H1 (cell line): ENCODE data around the gene FAM114A2. TPM values are rescaled to one million over a fixed set of nuclear protein-coding genes. Genes with fewer than 3 reads are reported as not detected.

Experiments used
- CEBPB ChIP-seq: IDR thresholded peaks from 2 replicates; pipeline ENCODE4 v1.6.1; 2012; ENCODE audit warnings: low read depth, low read length
- KDM1A ChIP-seq: fragments of 200-600, 300-600 bp; sonication (generic); IDR thresholded peaks from 2 replicates; pipeline ENCODE4 v1.7.1; 2016; ENCODE audit warnings: mild to moderate bottlenecking, low read length, borderline replicate concordance
- MAX ChIP-seq: IDR thresholded peaks from 2 replicates; pipeline ENCODE4 v1.6.1; 2012; ENCODE audit warnings: inconsistent platforms
- NANOG ChIP-seq: IDR thresholded peaks from 2 replicates; pipeline ENCODE4 v1.6.1; 2011; ENCODE audit warnings: low read length, low read depth, mild to moderate bottlenecking, inconsistent platforms; ENCODE audit not compliant: insufficient read depth, poor library complexity, severe bottlenecking
- SP4 ChIP-seq: IDR thresholded peaks from 2 replicates; pipeline ENCODE4 v1.6.1; 2012; ENCODE audit warnings: low read length, inconsistent platforms
- TCF12 ChIP-seq: IDR thresholded peaks from 2 replicates; pipeline ENCODE4 v1.6.1; 2011; ENCODE audit warnings: low read depth, mild to moderate bottlenecking, low read length
- TEAD4 ChIP-seq: IDR thresholded peaks from 2 replicates; pipeline ENCODE4 v1.6.1; 2012; ENCODE audit warnings: low read depth, low read length, inconsistent platforms, mixed read lengths
- YY1 ChIP-seq: IDR thresholded peaks from 2 replicates; pipeline ENCODE4 v1.6.1; 2011; ENCODE audit warnings: low read depth, mild to moderate bottlenecking, low read length
- polyA plus RNA-seq, 7 experiments: library from polyadenylated mRNA; depleted of rRNA in 3 of 7; stranded (reverse) in 5 of 7; unstranded in 2 of 7; fragments of >200 nt in 5 of 7; fragments of 200-250 nt in 2 of 7; gene quantifications; 1 replicate in 5 of 7; 2 replicates in 1 of 7; 4 replicates in 1 of 7; pipeline versions ENCODE4 v1.2.1 to v1.2.3, GENCODE V29; 2011 to 2013; ENCODE audit warnings: missing spikeins in 2 of 7, mixed read lengths in 2 of 7
- total RNA-seq: library from RNA; stranded (reverse); fragmentation: NEBNext Ultra II Directional; extraction: Animal tissue kit (Norgen Biotek cat#: 25700); gene quantifications from 2 replicates; pipeline ENCODE4 v1.2.1, GENCODE V29; 2021
- TF ChIP-seq, protein P1 (sequence below): fragments of 300-600 bp; sonication (generic); IDR thresholded peaks from 2 replicates; pipeline ENCODE4 v1.7.1; 2012; ENCODE audit warnings: low read length, moderate library complexity, mild to moderate bottlenecking, inconsistent platforms; ENCODE audit not compliant: insufficient replicate concordance

The FAM114A2 gene
- total and polyA plus RNA-seq, 2 of the 8 experiments (the other 6 are each of a cell fraction or from before 2014, with no cell fraction given) = 3.8 to 9.2 TPM

DNA sequence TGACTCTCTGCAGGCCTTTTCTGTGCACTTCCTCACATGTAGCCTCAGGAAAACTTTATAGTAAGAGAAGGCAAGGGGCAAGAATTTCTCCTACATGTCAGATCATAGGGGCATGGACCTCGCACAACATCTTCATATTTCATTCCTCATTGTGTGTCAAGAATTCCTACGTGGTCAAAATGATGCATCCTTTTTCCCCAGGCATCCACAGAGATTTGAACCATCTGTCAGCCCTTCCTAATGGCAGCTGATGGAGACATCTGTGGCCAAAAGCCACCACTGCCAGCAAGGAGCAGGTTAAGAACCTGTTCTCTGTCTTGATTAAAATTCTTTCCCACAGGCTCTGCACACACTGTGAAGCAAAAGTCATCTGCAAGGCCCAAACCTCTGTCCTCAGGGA, 42.5 kb upstream of the FAM114A2 start (continued):
- TF ChIP-seq, protein P1, sequence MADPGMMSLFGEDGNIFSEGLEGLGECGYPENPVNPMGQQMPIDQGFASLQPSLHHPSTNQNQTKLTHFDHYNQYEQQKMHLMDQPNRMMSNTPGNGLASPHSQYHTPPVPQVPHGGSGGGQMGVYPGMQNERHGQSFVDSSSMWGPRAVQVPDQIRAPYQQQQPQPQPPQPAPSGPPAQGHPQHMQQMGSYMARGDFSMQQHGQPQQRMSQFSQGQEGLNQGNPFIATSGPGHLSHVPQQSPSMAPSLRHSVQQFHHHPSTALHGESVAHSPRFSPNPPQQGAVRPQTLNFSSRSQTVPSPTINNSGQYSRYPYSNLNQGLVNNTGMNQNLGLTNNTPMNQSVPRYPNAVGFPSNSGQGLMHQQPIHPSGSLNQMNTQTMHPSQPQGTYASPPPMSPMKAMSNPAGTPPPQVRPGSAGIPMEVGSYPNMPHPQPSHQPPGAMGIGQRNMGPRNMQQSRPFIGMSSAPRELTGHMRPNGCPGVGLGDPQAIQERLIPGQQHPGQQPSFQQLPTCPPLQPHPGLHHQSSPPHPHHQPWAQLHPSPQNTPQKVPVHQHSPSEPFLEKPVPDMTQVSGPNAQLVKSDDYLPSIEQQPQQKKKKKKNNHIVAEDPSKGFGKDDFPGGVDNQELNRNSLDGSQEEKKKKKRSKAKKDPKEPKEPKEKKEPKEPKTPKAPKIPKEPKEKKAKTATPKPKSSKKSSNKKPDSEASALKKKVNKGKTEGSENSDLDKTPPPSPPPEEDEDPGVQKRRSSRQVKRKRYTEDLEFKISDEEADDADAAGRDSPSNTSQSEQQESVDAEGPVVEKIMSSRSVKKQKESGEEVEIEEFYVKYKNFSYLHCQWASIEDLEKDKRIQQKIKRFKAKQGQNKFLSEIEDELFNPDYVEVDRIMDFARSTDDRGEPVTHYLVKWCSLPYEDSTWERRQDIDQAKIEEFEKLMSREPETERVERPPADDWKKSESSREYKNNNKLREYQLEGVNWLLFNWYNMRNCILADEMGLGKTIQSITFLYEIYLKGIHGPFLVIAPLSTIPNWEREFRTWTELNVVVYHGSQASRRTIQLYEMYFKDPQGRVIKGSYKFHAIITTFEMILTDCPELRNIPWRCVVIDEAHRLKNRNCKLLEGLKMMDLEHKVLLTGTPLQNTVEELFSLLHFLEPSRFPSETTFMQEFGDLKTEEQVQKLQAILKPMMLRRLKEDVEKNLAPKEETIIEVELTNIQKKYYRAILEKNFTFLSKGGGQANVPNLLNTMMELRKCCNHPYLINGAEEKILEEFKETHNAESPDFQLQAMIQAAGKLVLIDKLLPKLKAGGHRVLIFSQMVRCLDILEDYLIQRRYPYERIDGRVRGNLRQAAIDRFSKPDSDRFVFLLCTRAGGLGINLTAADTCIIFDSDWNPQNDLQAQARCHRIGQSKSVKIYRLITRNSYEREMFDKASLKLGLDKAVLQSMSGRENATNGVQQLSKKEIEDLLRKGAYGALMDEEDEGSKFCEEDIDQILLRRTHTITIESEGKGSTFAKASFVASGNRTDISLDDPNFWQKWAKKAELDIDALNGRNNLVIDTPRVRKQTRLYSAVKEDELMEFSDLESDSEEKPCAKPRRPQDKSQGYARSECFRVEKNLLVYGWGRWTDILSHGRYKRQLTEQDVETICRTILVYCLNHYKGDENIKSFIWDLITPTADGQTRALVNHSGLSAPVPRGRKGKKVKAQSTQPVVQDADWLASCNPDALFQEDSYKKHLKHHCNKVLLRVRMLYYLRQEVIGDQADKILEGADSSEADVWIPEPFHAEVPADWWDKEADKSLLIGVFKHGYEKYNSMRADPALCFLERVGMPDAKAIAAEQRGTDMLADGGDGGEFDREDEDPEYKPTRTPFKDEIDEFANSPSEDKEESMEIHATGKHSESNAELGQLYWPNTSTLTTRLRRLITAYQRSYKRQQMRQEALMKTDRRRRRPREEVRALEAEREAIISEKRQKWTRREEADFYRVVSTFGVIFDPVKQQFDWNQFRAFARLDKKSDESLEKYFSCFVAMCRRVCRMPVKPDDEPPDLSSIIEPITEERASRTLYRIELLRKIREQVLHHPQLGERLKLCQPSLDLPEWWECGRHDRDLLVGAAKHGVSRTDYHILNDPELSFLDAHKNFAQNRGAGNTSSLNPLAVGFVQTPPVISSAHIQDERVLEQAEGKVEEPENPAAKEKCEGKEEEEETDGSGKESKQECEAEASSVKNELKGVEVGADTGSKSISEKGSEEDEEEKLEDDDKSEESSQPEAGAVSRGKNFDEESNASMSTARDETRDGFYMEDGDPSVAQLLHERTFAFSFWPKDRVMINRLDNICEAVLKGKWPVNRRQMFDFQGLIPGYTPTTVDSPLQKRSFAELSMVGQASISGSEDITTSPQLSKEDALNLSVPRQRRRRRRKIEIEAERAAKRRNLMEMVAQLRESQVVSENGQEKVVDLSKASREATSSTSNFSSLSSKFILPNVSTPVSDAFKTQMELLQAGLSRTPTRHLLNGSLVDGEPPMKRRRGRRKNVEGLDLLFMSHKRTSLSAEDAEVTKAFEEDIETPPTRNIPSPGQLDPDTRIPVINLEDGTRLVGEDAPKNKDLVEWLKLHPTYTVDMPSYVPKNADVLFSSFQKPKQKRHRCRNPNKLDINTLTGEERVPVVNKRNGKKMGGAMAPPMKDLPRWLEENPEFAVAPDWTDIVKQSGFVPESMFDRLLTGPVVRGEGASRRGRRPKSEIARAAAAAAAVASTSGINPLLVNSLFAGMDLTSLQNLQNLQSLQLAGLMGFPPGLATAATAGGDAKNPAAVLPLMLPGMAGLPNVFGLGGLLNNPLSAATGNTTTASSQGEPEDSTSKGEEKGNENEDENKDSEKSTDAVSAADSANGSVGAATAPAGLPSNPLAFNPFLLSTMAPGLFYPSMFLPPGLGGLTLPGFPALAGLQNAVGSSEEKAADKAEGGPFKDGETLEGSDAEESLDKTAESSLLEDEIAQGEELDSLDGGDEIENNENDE = no peak
- no peak for TF ChIP-seq SP4
- no peak for TF ChIP-seq YY1
- no peak for TF ChIP-seq MAX
- TF ChIP-seq CEBPB = no peak
- TF ChIP-seq NANOG = no peak
- TF ChIP-seq TCF12 = no peak
- TF ChIP-seq TEAD4 = no peak
- no peak for TF ChIP-seq KDM1A
